BE2C (cell line): ENCODE results near the gene AP3S1.
"Not testable (repeated sequence)": the region's sequence is repeated elsewhere in the genome, so short reads cannot be mapped to it uniquely, and the experiment has no call there.

Source experiments
- DNase-seq: peaks from one replicate; pipeline ENCODE4 v3.0.0-alpha.2; 2020
- H3K27me3 ChIP-seq: fragments of 250-450 bp; sonication (Bioruptor Pico); 2 replicates; pipeline ENCODE4 v1.5.1; 2020; ENCODE audit warnings: mild to moderate bottlenecking
- H3K36me3 ChIP-seq: fragments of 250-450 bp; sonication (Bioruptor Pico); 2 replicates; pipeline ENCODE4 v1.5.1; 2020; ENCODE audit warnings: mild to moderate bottlenecking
- H3K4me1 ChIP-seq: fragments of 250-450 bp; sonication (Bioruptor Pico); 2 replicates; pipeline ENCODE4 v1.5.1; 2020
- H3K4me3 ChIP-seq: 2 replicates; pipeline ENCODE4 v1.5.1; 2011; ENCODE audit warnings: low read depth, low read length
- H3K9me3 ChIP-seq: fragments of 250-450 bp; sonication (Bioruptor Pico); 2 replicates; pipeline ENCODE4 v1.5.1; 2020
- TF ChIP-seq, protein P1 (sequence below): IDR thresholded peaks from 2 replicates; pipeline ENCODE4 v1.5.1; 2012; ENCODE audit warnings: mild to moderate bottlenecking, low read depth, low read length

AP3S1 gene

DNA sequence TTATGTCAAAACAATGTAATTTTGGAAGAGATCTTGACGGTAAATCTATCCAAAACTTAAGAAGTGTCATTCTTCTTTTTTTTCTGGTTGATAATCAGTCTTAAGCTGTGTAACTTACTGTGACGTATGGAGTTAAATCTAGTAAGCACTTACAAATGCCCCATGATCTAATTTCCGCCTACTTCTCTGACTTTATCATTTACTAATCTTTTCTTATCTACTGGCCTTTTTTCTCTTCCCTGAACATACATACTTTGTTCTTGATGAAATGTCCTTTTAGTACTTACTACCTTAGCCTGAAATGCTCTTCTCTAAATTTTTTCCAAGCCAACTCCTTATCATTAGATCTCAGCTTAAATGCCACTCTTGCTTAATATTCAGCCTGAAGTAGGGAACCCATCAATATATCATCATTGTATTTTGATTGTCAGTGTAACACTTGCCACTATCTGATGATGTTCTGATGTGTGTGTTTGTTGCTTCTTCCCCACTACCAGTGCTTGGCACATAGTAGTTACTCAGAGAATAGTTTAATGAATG is 27.6 kb downstream of the AP3S1 start:
- H3K4me1 ChIP-seq = no peaks in the 10 kb centered on the region
- no peaks in the 10 kb centered on the region for H3K9me3 ChIP-seq
- no peaks in the 10 kb centered on the region for H3K36me3 ChIP-seq
- DNase-seq = no peak
- TF ChIP-seq, protein P1, sequence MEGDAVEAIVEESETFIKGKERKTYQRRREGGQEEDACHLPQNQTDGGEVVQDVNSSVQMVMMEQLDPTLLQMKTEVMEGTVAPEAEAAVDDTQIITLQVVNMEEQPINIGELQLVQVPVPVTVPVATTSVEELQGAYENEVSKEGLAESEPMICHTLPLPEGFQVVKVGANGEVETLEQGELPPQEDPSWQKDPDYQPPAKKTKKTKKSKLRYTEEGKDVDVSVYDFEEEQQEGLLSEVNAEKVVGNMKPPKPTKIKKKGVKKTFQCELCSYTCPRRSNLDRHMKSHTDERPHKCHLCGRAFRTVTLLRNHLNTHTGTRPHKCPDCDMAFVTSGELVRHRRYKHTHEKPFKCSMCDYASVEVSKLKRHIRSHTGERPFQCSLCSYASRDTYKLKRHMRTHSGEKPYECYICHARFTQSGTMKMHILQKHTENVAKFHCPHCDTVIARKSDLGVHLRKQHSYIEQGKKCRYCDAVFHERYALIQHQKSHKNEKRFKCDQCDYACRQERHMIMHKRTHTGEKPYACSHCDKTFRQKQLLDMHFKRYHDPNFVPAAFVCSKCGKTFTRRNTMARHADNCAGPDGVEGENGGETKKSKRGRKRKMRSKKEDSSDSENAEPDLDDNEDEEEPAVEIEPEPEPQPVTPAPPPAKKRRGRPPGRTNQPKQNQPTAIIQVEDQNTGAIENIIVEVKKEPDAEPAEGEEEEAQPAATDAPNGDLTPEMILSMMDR = no peak
- H3K27me3 ChIP-seq = no peaks in the 10 kb centered on the region
- H3K4me3 ChIP-seq = no peak overlapping the region

GRCh38 chr5:115872447-115872846 is 30.7 kb downstream of the AP3S1 start:
- Histone ChIP-seq H3K27me3 (no peaks in the 10 kb centered on the region), H3K36me3 (no peaks in the 10 kb centered on the region), H3K4me3 (no peak overlapping the region), H3K4me1 (no peaks in the 10 kb centered on the region), H3K9me3 (no peaks in the 10 kb centered on the region)
- TF ChIP-seq, protein P1 = no peak
- no peak for DNase-seq

DNA sequence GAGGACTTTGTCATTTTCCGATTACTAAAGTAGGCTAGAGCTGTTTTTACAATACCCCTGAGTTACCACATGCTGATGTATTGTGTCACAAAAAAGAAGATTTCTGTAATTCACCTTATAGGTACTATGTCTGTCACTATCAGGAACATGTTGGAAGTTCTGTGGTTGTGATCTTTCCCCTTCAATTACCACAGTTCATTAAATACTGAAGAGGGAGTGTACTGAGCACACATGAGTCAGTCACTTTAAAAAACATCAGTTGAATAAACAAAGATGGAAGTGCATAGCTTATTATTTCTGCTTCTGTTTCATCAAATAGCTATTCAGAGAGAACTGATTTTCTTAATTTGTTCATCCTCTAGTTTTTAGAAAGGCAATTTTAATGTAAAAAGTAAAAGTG is 31.7 kb downstream of the AP3S1 start:
- no peaks in the 10 kb centered on the region for H3K27me3 ChIP-seq
- no peak for DNase-seq

GRCh38 chr5:115875447-115875846 is 33.7 kb downstream of the AP3S1 start:
- Histone ChIP-seq H3K4me3 (no peak overlapping the region), H3K4me1 (no peaks in the 10 kb centered on the region), H3K27me3 (no peaks in the 10 kb centered on the region), H3K36me3 (no peaks in the 10 kb centered on the region), H3K9me3 (no peaks in the 10 kb centered on the region)
- no peak for DNase-seq
- TF ChIP-seq, protein P1 = peak; percentile 31; the same call in 1 of the 2 replicates

More for the DNA sequence above, 31.7 kb downstream of the AP3S1 start:
- Histone ChIP-seq H3K9me3 (no peaks in the 10 kb centered on the region), H3K4me3 (no peak overlapping the region), H3K4me1 (no peaks in the 10 kb centered on the region), H3K36me3 (no peaks in the 10 kb centered on the region)
- TF ChIP-seq, protein P1 = no peak

DNA sequence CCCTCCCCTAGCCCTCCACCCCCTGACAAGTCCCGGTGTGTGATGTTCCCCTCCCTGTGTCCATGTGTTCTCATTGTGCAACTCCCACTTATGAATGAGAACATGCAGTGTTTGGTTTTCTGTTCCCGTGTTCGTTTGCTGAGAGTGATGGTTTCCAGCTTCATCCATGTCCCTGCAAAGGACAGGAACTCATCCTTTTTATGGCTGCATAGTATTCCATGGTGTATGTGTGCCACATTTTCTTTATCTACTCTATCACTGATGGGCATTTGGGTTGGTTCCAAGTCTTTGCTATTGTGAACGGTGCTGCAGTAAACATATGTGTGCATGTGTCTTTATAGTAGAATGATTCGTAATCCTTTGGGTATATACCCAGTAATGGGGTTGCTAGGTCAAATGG is 35.6 kb downstream of the AP3S1 start:
- not testable (repeated sequence) for H3K4me1 ChIP-seq, H3K36me3 ChIP-seq, H3K4me3 ChIP-seq, DNase-seq, H3K9me3 ChIP-seq, H3K27me3 ChIP-seq

DNA sequence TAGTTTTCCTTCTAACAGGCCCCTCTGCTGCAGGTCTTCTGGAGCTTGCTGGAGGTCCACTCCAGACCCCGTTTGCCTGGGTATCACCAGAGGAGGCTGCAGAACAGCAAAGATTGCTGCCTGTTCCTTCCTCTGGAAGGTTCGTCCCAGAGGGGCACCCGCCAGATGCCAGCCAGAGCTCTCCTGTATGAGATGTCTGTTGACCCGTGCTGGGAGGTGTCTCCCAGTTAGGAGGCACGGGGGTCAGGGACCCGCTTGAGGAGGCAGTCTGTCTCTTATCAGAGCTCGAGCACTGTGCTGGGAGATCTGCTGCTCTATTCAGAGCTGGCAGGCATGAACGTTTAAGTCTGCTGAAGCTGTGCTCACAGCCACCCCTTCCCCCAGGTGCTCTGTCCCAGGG is 40.7 kb downstream of the AP3S1 start:
- H3K4me1 ChIP-seq, H3K4me3 ChIP-seq, H3K27me3 ChIP-seq, H3K9me3 ChIP-seq, H3K36me3 ChIP-seq, DNase-seq: not testable (repeated sequence)

DNA sequence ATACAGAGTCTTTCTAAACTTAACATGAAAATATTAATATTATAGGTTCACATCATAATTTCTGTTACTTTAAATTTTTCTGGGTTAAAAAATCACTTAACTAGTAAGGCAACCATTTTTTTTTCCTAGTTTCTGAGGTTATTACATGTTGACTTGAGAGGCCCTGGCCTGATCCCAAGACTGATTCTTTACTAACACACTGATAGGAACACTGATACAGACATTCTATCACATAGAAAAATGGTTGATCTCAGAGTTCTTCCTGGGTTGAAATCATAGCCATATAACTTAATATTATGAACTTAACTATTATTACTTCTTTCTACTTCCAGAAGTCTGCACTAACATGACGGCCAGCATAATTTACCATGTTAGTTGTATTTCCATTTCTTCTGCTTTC is 43.0 kb downstream of the AP3S1 start:
- no peaks in the 10 kb centered on the region for H3K4me1 ChIP-seq
- no peaks in the 10 kb centered on the region for H3K9me3 ChIP-seq
- no peak for DNase-seq
- H3K36me3 ChIP-seq = no peaks in the 10 kb centered on the region
- TF ChIP-seq, protein P1 = no peak
- no peaks in the 10 kb centered on the region for H3K27me3 ChIP-seq
- H3K4me3 ChIP-seq = no peak overlapping the region

GRCh38 chr5:115885208-115885607 is 43.5 kb downstream of the AP3S1 start:
- not testable (repeated sequence) for DNase-seq, H3K4me3 ChIP-seq, H3K27me3 ChIP-seq, H3K36me3 ChIP-seq, H3K4me1 ChIP-seq, H3K9me3 ChIP-seq
